HG02759 (cell line): ENCODE results near the gene DAB1.
A peak's percentile ranks its signal among the peaks of the same experiment; 100 is the strongest.

Experiments
- ATAC-seq: cut with Tn5 transposase; IDR thresholded peaks from one replicate; pipeline ENCODE4 v1.9.1; 2021; ENCODE audit warnings: mild to moderate bottlenecking, moderate library complexity; ENCODE audit not compliant: unreplicated experiment

DAB1 gene

DNA sequence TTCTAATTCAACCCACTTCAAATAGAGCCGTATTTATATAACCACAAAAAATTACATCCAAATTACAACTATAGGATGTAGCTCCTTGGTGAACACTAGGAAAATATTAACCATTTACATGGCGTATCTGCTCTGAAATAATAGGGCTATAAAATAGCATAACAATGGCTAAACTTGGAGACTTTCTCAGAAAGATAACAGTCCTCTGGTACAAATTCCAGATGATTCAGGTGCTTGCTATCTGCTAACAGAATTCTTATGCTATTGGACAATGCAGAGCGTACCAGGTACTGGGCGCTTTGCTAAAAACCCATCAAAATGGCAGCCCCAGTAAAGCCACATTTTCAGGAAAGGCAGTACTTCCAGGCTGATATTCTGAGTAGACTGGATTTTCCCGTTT is 248.4 kb downstream of the DAB1 start:
- ATAC-seq = no peak

DNA sequence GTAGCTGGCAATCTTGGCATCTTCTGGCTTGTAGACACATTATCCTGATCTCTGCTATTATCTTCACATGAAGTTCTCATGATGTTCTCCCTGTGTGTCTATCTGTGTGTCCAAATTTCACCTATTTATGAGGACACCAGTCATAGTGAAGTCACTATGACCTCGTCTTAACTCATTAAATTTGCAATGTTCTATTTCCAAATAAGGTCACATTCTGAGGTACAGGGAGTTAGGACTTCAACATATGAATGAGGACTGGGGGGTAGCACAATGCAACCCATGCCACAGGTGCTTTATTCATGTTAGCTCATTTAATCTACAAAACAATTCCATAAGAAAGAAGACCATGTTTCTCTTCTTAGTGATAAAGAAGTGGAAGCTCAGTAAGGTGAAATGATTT is 251.8 kb downstream of the DAB1 start:
- ATAC-seq = no peak

DNA sequence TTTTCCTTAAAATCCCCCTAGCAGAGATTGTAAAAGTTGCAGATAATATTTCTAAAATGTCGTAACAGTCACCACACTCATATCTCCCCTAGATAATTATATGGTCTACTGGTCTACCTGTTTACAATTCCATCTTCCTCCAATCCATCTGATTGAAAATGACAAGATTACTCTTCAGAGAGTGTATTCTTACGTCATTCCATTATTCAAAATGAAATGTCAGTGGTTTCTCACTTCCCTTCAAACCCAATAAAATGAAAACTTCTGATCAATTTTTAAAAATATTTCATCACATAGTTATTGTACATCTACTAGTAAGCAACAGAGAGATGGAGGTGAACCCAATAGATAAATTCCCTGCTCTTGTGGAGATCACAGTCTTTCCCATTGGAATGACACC is 255.9 kb downstream of the DAB1 start:
- peak; percentile 58 for ATAC-seq

DNA sequence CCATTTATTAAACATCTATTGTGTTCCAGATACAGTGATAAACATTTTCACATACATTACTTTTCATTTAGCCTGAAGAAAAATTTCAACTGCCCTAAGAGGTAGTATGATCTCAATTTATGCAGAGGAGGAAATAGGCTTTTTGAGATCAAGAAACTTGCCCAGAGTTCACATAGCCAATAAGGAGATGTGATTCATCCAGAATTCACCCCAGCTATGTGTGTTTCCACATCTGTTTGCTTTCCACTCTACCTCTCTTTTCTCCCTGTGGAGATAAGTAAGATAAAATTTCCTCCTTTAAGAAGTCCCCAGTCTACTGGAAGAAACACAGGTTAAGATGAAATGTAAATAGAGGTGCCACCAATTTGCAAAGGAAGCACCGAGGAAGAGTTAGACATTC is 258.3 kb downstream of the DAB1 start:
- ATAC-seq = no peak

DNA sequence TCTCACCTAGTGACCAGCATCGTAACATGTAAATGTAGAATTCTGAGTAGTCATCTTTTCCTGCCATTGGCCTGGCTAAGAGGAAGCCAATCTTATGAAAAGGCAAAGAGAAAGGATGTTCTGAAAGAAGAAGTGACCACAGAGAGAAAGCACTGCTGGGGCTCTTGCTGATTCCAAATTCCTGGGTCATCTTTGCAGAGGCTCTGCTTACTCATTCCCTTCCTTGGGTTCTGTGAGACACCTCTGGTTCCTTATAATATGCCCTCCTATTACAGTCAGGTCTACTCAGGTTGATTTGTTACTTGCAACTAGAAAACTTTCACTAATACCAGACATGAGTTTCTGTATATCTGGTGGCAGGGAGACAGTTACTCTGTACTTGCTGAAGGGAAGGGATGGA is 259.3 kb downstream of the DAB1 start:
- no peak for ATAC-seq

DNA sequence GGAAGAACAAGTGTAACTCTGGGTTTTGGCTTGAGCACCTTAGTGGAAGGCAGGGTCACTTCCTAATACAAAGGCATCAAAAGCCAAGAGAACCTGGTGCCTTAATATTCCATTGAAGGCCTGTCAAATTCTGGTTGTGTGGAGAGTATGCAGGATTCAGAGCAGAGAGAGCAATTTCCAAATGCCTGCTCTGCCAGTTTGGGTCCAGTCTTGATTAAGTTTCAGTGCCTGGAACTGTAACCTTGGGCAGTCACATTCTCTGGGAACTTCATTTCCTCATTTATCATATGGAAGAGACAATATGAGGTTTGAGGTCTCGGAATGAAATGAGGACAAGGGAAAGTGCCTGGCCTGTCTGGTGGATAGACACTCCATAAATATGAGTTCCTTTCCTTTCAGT is 260.1 kb downstream of the DAB1 start:
- ATAC-seq = no peak

DNA sequence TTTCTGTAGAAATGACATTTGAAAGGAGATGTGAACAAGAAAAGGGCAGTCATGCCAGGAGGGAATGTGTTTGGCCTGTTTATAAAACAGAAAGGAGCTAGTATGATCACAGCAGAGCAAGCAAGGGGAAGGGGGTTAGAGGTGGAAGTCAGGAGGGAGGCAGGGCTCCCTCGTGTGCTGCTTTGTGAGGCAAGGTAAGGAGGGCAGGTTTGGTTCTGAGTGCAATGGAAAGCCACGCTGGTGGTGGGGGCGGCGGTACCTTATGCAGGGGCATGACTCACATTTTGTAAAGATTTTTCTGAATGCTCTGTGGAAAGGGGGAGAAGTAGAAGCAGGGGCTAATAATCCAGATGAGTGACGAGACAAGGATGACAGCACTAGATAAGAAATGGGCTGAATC is 260.5 kb downstream of the DAB1 start:
- ATAC-seq = no peak

DNA sequence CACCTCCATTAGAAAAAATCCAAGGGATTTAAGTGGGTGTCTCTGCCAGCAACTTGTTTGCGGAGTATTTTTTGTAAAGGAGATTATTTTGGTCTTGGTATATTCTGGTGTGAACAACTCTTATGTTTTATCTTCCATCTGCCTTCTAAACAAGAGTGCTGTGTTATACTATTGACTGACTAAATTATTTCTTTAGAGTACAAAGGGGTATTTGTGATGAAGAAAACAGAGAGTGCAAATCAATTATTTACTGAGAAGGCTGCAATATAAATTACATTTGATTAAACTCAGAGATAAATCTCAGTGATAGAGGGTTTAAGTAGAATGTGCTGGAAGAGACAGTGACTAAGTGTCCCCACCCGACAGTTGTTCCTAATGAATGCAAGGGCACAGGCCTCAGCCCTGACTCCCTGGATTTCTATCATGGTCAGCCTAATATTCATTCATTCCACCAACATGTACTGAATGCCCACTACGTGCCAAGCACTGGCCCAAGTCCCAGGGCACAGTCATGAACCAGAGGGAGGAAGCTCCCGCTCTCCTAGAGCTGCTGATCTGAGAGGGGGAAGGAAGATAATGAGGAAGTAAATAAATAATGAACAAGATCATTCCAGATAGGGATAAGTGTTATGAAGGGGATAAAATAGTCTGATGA is 261.1 kb downstream of the DAB1 start:
- ATAC-seq = no peak

DNA sequence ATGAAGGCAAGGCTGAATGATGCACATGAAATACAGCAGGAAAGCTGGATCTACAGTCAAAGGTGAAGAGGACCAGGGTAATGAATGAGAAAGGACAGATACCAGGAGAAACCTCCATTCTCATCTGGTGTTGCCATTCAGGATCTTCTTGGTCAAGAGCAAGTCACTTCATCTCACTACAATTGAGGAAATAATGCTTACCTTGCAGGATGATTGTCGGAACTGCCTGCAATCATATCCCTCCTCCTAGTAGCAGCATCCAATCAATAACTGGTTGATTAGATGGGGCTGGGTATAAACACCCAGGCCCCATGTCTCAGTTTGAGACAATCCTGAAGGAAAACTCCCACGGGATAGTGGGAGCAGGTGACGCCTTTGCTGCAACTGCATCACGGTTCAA is 263.3 kb downstream of the DAB1 start:
- no peak for ATAC-seq

DNA sequence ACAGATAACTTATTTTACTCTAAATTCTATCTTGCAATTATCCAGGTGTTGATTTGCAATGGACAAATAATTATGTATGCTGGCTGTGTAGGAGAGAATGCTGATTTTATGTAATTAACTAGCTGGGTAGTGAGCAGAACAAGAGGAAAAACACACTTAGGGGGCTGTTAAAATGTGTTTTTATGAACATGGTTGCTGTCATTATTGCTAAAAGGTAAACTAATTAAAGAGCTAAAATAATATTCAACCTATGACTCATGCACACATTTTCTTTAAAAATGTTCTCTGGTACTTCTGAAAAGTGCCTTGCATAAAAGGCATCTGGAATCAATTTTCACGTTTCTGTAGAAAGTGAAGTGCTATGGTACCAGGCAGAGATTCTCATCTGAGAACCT is 265.3 kb downstream of the DAB1 start:
- no peak for ATAC-seq

DNA sequence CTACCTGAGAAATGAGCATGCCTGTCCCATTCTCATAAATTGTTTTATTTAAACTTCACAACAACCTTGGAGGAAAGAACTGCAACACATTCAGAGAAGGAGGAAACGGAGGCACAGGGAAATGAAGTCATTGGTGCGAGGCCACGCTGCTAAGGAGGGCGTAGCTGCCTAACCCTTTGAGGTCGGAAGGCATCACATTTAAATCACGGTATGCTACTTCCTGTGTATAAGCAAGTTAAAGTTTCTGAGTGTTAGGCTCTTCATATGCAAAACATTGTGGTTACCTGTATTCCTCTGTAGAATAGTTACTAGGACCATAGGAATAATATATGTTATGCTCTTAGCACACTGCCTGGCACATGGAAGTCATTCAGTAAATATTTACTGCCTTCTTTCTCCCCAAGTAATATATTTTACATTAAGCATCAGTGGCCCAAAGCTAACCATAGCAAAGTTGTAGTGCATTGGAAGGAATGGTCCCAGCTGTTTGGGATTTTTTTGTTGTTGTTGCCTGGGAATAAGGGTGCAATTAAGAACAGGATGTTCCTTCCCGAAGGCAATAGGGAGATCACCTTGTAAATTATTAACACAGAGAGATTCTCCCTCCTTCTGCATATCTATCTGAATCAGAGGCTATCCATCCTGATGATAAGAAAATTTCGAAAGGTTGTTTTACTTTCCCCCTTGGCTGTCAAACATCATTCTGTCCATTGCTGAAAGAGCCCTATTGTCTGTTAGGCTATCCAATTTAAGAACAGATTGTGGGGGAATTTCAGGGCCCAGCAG is 265.8 kb downstream of the DAB1 start:
- peak; percentile 59 for ATAC-seq

DNA sequence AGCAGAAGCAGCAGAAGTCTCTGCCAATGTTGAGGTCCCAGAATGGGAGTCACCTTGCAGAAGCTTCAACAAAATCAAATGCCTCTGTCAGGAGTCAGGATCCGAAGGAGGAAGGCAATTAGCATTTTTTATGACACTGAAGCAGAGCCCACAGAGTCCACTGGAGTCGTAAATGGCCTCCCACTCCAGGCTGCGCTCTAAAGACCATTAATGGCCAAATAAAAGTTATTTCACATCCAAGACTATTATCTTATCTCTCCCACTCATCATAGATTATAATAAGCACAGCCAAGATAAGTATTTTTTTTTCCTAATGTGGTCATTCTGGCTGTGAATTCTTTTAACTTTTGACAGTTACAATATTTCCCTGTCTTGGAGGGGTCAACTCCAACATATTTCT is 267.0 kb downstream of the DAB1 start:
- ATAC-seq = no peak

DNA sequence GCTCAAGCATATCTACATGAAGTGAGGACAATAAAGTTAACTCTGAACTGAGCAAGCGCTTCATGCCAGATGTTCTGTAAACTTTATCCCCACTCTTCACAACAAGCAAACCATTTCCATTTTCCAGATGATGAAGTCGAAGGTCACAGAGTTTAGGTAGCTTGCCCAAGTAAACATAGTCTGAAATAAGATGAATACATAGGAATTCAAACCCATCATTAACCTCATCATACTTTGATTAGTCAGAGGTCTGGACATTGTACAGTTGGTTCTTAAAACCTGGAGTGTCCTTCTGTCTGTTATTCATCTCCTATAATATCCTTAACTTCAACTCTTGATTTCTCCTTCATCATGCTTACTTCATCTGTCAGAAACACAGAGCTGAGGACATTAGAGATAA is 277.8 kb downstream of the DAB1 start:
- no peak for ATAC-seq

DNA sequence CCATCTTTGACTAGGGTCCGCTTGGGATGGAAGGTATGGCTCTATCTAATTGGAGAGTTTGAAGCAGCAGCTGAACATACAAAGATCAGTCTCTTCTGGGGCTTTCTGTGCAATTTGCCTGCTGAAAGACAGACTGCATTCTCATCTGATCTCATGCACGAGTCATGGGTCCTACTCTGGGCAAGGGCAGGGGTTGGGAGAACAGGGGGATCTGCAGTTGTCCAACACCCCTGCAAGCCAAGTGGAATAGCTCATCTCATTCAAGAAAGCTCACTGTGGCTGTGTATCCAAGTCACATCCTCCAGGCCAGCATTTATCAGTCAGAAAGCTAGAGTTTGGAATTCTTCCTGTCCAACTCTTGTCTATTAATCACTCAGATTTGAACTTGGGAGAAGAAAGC is 280.9 kb downstream of the DAB1 start:
- ATAC-seq = no peak

DNA sequence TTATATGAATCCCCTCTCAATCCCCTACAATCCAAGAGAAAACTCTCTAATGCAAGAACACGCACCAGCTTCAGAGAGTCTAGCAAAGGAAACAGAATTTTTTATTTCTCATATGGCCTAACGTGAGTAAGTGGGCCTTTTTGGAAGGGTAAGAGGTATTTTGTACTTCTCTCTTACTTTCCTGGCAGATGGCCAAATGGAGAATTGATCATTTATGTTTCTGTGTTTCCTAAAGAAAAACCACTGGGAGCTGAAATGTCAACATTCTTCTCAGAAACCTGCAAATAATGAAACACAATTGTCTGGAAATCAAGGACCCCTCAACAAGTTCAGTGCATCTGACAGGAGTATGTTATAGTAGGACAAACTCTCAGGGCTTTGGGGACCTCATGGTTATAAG is 281.7 kb downstream of the DAB1 start:
- no peak for ATAC-seq

DNA sequence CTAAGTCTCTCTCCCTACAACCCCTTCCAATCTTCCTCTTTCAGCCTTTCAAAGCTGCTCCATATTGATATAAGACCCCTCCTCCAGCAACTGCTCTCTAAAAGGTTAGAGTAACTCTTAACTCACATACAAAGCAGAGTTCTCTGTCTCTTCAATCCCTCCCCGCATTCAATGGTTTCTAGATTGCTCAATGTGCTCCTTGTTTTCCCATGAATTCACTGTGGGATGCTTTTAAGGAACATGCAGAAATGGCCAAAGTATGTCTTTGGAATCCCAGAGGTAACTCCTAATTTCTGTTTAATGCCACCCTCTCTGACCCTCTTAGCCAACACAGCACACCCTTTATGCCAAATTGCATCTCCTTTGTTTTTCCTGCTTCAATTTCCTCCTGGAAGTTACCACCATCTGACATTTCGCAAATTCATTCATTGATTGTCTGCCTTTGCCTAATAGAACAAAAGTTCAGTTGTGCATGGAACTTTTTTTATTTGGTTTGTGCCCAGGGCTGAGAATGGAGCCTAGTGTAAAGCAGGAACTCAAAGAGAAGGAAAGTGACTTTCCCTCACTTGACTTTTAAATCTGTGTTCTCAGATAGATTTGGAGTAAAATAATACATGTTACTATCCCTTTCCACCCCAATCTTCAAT is 285.3 kb downstream of the DAB1 start:
- ATAC-seq = no peak

DNA sequence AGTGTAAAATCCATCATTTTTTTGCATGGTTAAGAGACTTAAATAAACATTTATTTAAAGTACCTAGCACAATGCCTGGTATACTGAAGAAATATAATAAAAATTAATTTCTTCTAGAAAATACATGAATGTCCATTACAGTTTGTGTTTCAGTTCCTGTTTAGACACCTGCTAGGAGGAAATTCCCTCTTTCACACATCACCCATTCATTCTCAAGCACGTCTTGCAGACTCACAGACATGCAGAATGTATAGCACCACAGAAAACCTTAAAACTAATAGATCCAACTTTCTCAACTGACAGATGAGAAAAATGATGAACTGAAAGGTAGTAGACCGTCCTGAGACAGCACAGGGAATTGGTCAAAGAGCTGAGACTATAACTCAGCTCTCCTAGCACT is 285.9 kb downstream of the DAB1 start:
- ATAC-seq = peak; percentile 83

DNA sequence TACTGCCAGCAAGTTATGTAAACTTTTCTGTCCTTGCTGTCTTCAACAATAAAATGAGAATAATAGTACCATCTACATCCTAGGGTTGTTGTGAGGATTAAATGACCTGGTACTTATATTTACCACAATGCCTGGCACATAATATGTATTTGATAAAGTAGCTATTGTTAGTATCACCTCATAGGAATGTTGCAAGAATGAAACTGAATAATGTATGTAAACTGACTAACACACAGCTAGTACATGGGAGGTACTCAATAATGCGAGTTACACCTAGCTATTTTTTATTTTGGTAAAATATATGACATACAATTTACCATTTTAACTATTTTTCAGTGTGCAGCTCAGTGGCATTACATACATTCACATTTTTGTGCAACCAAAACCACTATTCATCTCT is 289.1 kb downstream of the DAB1 start:
- ATAC-seq = no peak

DNA sequence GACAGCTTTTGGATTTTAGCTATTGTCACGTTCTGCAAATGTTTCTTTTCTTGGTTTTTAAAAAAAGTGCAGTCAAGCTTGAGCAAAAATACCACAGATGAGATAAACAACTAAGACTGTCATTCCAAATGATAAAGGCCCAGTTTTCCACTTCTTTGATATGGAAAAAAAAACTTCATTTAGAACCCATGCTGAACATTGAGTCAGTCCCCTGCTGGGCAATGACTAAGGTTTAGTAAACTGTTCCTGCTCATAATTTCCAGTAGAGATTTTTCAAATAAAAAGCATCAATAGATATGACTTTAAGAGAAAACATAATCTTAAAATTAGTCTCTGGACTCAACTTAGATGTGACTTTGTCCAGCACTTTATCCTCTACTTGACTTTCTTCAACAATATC is 290.2 kb downstream of the DAB1 start:
- ATAC-seq = no peak

DNA sequence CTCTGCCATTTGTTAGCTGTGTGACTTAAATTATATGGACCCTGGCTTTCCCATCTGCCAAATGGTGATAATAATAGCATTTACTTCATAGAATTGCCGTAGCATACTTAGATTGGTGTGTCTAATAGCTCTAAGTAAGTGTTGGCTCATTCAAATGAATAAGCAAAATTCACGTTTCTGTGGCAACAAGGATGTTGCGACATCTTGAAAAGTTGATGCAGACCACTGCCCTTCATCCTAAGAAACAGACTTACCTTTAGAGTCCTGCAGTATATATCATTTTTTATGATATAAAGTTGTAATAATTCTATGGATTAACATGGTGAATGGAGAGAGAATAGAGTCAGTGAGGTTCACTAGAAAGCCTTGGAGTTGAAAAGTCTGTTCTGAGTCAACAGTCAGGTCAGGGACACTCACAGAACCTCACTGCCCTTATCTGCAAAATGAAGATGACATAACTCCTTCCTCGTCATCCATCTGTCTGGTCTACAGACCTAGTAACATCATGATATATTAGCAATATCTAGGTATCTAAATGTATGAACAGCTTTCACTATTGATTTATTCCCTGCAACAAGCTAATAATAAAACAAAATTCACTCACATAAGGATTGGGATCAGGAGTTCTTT is 290.8 kb downstream of the DAB1 start:
- no peak for ATAC-seq

DNA sequence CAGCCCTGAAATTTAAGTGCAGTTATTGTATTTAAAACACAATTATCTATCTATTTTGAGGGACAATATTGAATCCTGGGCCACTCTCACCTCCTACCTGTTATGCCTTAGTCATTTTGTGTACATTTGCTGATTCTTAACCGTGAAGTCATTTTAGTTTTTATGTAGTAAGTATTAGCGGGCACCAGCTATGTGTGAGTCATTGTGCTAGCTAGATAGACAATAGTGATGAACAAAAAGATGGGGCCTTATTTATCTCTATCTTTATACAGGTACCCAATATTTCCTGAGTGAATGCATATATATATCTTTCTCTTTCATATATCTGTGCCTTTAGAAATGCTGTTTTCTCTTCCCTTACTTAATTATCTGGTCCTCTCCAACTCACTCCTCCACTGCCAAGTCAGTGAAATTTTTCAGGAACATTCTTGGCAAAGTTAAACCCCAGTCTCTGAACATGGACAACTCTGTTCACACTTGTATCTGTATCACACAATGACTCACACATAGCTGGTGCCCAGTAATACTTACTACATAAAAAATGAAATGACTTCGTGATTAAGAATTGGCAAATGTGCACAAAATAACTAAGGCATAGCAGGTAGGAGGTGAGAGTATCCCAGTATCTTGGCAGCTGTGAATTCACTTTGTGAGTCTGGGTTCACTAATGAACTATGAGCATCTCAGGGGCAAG is 292.0 kb downstream of the DAB1 start:
- ATAC-seq = no peak
